HG02938 (cell line): ENCODE data around the gene GABRB2.
"Not testable (repeated sequence)": the region's sequence is repeated elsewhere in the genome, so short reads cannot be mapped to it uniquely, and the experiment has no call there.

Experiments used
- ATAC-seq: cut with Tn5 transposase; IDR thresholded peaks from one replicate; pipeline ENCODE4 v1.9.1; 2021; ENCODE audit warnings: mild to moderate bottlenecking, moderate library complexity; ENCODE audit not compliant: unreplicated experiment

The GABRB2 gene

GRCh38 chr5:161546470-161547301 lies at the start of gene GABRB2:
TSS of gene GABRB2 (minus strand) at chr5:161546725. CDS start at chr5:161546643, 82 bp downstream.
- peak; percentile 74 for ATAC-seq

DNA sequence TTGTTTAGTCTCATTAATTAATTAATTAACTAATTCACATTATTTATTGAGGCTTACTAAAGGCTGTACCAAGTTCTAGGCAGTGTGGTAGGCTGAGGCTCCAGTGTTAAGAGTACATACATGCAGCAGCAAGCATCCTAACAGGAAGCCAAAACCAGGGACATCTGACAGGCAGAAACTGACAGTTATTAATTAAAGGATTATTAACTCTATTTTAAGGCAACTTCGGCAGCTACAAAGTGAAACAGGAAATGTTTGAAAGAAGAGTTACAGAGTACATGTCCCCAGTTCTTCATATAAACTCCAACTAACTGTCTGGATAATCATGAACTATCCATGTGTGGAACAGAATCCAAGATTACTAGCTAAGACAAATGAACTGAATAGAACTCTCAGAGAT lies 39.3 kb upstream of the GABRB2 start:
- no peak for ATAC-seq

- no peak for ATAC-seq
Observed at GRCh38 chr5:161580621-161581020, 34.1 kb upstream of the GABRB2 start.

GRCh38 chr5:161572914-161573313 lies 26.4 kb upstream of the GABRB2 start:
- ATAC-seq, result no peak

DNA sequence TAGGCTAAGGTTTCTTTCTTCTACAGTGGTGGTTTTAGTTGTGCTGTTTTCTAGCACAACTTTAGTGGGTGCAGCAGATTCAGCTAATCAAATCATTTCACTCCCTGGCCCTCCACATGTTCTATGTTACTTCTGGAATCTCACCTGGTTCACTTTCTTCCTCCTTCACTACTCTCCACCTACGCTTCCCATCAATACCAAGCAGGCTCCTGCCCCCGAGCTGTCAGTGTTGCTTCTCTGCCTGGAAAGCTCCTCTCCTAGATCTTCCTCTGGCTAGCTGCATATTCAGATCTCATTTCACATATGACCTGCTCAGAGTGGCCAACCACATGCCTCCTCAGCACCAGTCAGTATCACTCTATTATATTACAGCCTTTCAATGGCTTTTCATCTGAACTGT lies 19.6 kb upstream of the GABRB2 start:
- ATAC-seq, result no peak

DNA sequence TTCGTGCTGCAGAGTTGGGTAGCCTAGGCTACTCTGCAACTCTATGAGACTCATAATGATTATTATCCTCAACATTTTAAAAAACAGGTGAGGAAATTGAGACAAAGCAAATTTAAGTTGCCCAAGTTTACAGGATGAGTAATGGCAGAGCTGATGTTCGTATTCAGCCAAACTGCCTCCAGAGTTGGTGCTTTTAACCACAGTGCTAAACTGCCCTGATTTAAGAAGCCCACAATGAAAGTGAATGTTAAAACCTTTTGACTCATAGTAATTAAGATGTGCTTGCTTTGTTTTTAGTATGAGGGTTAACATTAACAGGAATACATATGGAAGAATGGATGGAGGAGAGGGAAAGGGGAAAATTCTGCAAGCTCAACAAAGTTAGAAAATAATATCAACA lies 15.9 kb upstream of the GABRB2 start:
- no peak for ATAC-seq

GRCh38 chr5:161549106-161549505 lies 2.6 kb upstream of the GABRB2 start:
- ATAC-seq, result no peak

DNA sequence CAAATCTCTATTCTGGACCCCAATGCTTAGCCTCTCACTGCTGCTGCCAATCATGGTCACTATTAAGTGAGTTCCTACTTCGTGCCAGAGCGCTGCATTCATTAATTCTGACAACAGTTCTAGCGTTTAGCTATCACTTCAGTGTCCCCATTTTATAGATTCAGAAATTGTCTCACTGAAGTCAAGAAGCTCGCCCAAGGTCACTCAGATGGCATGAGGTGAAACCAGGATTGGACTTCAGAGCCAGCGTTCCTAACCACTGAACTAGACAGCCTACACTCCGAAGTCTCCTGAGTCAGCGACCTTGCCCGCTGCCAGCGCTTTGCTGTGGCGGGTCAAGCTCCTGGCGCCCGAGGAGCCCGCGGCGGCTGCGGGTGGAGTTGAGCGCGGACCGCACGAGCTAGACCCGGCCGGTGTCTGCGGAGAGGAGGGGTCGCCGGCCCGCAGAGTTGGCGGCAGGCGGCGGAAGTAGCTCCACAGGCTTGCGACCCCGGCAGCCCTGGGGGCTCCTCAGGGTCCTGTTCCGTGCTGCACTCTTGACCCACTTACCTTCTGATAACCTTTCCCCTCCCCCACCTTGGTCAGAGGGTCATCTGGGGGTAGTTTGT lies 2.1 kb upstream of the GABRB2 start:
- no peak for ATAC-seq

DNA sequence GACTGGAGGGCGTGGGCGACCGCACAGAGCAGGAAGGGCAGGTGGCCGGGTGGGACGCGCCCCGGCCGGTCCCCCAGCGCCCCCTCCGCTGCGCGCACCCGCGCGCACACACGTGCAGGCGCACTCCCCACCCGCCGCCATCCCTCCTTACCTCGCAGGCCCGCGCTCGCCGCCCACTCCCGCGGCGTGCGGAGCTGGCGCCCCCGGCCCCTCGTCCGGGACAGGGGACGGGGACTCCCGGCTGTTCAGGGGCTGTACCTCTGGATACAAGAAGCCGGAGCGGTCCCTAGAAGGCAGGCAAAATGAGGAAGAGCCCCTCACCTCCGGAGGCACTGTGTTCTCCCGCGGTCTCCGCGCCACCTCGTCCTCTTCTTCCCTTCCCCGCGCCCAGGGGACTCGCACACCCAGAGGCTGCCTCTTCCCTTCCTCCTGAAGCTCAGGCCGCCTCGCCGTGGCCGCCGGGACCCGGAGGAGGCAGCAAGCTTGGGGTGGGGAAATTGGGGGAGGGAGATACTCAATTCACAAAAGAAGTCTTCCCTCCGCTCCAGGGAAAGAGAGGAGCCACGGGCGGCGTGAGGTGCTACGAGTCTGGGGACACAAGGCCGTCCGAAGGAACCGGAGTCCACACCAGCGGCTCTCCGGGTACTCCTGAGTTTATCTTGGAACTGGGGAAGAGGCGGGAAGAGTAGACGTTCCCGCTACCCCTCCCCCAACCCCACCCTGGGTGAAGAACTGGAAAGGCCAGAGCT lies 1.4 kb upstream of the GABRB2 start:
- ATAC-seq, result no peak

DNA sequence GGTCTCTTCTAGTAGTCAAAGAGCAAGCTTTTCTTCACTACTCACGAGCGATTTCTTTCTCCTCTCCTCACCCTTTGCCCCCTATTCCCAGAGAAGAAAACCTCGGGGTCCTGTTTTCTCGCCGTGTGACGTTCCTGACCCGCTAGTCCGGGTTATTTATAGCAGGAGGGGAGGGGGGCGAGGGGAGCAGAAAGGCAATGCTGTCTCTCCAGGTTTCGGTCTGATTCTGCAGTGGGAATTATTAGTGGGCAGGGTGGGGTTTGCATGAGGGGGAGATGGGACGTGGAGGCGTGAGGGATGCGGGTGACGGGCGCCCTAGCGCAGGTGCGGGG lies 847 bp upstream of the GABRB2 start:
- no peak for ATAC-seq

GRCh38 chr5:161546095-161546469 lies 443 bp downstream of the GABRB2 start:
- ATAC-seq, result peak; percentile 1

- no peak for ATAC-seq
Observed at GRCh38 chr5:161545344-161546094, 1.0 kb downstream of the GABRB2 start.

- peak; percentile 52 for ATAC-seq
Observed at GRCh38 chr5:161544350-161544765, 2.2 kb downstream of the GABRB2 start.

DNA sequence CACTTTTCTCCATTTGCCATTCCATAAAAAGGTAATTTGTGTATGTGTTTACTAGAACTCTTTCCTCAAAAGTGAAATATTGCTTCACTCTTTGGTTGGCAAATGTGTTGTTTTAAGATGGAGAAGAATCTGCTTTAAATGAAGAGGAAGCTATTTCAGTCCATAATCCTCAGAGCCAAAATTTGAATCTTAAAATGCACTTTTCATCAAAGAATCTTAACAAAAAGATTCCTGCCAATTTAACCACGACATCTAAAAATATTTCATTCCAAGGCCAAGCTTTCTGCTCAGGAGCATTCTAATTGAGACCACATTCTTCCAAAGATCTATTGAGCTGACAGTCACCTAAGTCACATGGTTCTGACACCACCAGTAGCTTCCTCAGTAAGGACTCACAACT lies 7.5 kb downstream of the GABRB2 start:
- no peak for ATAC-seq

DNA sequence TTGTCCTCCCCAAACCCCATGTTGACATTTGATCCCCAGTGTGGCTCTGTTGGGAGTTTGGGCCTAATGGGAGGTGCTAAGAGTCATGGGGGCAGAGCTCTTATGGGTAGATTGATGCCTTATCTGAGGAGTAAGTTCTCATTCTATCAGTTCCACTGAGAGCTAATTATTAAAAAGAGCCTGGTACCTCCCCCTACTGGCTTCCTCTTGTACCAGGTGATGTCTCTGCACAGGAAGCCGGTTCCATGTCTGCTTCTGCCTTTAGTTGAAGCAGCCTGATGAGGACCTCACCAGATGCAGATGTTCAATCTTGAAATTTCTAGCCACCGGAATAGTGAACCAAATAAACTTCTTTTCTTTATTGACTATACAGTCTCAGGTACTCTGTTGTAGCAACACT lies 10.8 kb downstream of the GABRB2 start:
- ATAC-seq, result peak; percentile 85

GRCh38 chr5:161530700-161531099 lies 15.8 kb downstream of the GABRB2 start:
- no peak for ATAC-seq

- no peak for ATAC-seq
Observed at GRCh38 chr5:161513942-161514341, 32.6 kb downstream of the GABRB2 start.

- ATAC-seq, result peak; percentile 74
Observed at GRCh38 chr5:161507591-161507990, 38.9 kb downstream of the GABRB2 start.

GRCh38 chr5:161505160-161505559 lies 41.4 kb downstream of the GABRB2 start:
- not testable (repeated sequence) for ATAC-seq

GRCh38 chr5:161498531-161498930 lies 48.0 kb downstream of the GABRB2 start:
- no peak for ATAC-seq

- no peak for ATAC-seq
Observed at GRCh38 chr5:161483721-161484120, 62.8 kb downstream of the GABRB2 start.
